Stimulated activated CD4-positive, alpha-beta T cell treated with anti-CD3 and anti-CD28 coated beads, TNF-alpha, amount 100 ng/mL, for 48 hours (primary cell): Measurements from ENCODE around the gene POLR3C.

Experiments
- DNase-seq, 3 donors: peaks; one replicate each; pipeline ENCODE4 v3.0.0-alpha.2; 2020; ENCODE audit warnings: low read depth in 3 of 3

POLR3C gene

GRCh38 chr1:145871994-145872924 is 48.3 kb downstream of the POLR3C start:
- DNase-seq: peak in 2 of 3 donors; percentile 11 to 24

GRCh38 chr1:145874646-145875045 is 50.6 kb downstream of the POLR3C start:
- no peak for DNase-seq

GRCh38 chr1:145877923-145878486 is 54.0 kb downstream of the POLR3C start:
- DNase-seq: no peak

GRCh38 chr1:145878724-145879123 is 54.7 kb downstream of the POLR3C start:
- DNase-seq: no peak

GRCh38 chr1:145879775-145880174 is 55.8 kb downstream of the POLR3C start:
- DNase-seq: no peak

GRCh38 chr1:145884675-145885074 is 60.7 kb downstream of the POLR3C start:
- no peak for DNase-seq

GRCh38 chr1:145885738-145886287 is 61.8 kb downstream of the POLR3C start, which contains the start of gene ANKRD35:
TSS of gene ANKRD35 (minus strand) at chr1:145885866. CDS start at chr1:145885758, 108 bp downstream.
- peak; percentile 74 to 87 (median 74) for DNase-seq

- no peak for DNase-seq
These were observed 62.4 kb downstream of the POLR3C start for GRCh38 chr1:145886390-145886789.

- DNase-seq: no peak
These were observed 62.8 kb downstream of the POLR3C start for GRCh38 chr1:145886816-145887215.

GRCh38 chr1:145887631-145888030 is 63.6 kb downstream of the POLR3C start:
- DNase-seq: no peak

- no peak for DNase-seq
These were observed 65.7 kb downstream of the POLR3C start for GRCh38 chr1:145889722-145890121.

GRCh38 chr1:145891143-145891542 is 67.1 kb downstream of the POLR3C start:
- no peak for DNase-seq

- peak in 1 of 3 donors; percentile 17 for DNase-seq
These were observed 67.8 kb downstream of the POLR3C start for GRCh38 chr1:145891587-145892485.

GRCh38 chr1:145892486-145893087 is 68.6 kb downstream of the POLR3C start:
- no peak for DNase-seq

- no peak for DNase-seq
These were observed 69.5 kb downstream of the POLR3C start for GRCh38 chr1:145893306-145894055.
